HepG2 (cell line): Measurements from ENCODE around the gene TNFRSF21. TPM values are rescaled to one million over a fixed set of nuclear protein-coding genes. Genes with fewer than 3 reads are reported as not detected.

Experiments used
- ATAC-seq: fragments of 200-7000 bp; cut with Tn5 transposase; 3 replicates; pipeline ENCODE4 v1.9.1; 2020; ENCODE audit warnings: mild to moderate bottlenecking, moderate library complexity
- BruUV-seq: library from RNA; stranded (reverse); fragments of 400-500 nt; replicated peaks from 2 replicates; lab custom pipeline; 2021; lab: Mats Ljungman, UMichigan
- CTCF ChIA-PET: fragments of 300-600 bp; formaldehyde crosslinking; extraction: SDS; loops from one replicate; lab custom pipeline; 2021; ENCODE audit warnings: low total read pairs, inconsistent platforms, low intra/inter-chr PET ratio; lab: Yijun Ruan, JAX
- POLR2A ChIA-PET: fragments of 350-600 bp; sonication (Branson Sonifier 250); formaldehyde crosslinking; loops from one replicate; lab custom pipeline; 2020; ENCODE audit warnings: antibody characterized with exemption, inconsistent platforms; lab: Yijun Ruan, JAX
- DNase-seq: peaks from one replicate; pipeline ENCODE4 v3.0.0-alpha.2; 2015; ENCODE audit warnings: low spot score
- FAIRE-seq: peaks from 3 replicates; lab custom pipeline; 2011; peaks lifted over from hg19 to GRCh38; lab: Jason Lieb, UNC
- H2AFZ ChIP-seq: one replicate; pipeline ENCODE4 v1.6.1; 2011; ENCODE audit warnings: low read length, inconsistent platforms
- H3K27ac ChIP-seq: fragments of 300-600 bp; 3 replicates; pipeline ENCODE4 v1.8.0; 2011; ENCODE audit warnings: mixed run types, mild to moderate bottlenecking, mixed read lengths, low read length, inconsistent platforms; ENCODE audit not compliant: insufficient read depth; ENCODE audit errors: extremely low read length
- H3K27me3 ChIP-seq, 2 experiments: fragments of 200-600 bp in 1 of 2; 2 replicates in 1 of 2; 3 replicates in 1 of 2; pipeline versions ENCODE4 v1.6.0 to v1.8.0; 2011; ENCODE audit warnings: low read length in 2 of 2, mild to moderate bottlenecking in 2 of 2, moderate library complexity in 2 of 2, inconsistent platforms in 1 of 2; ENCODE audit not compliant: insufficient read depth in 2 of 2, control insufficient read depth in 1 of 2
- H3K36me3 ChIP-seq, 2 experiments: fragments of 200-600 bp in 1 of 2; replicated peaks in 1 of 2; 2 replicates in 1 of 2; 3 replicates in 1 of 2; pipeline versions ENCODE4 v1.5.1 to v1.8.0; 2011; ENCODE audit warnings: low read length in 2 of 2, inconsistent platforms in 1 of 2; ENCODE audit not compliant: insufficient read depth in 2 of 2, control insufficient read depth in 1 of 2
- H3K4me1 ChIP-seq: 2 replicates; pipeline ENCODE4 v1.5.1; 2012; ENCODE audit warnings: low read length, inconsistent platforms; ENCODE audit not compliant: insufficient read depth
- H3K4me2 ChIP-seq: 2 replicates; pipeline ENCODE4 v1.6.0; 2011; ENCODE audit warnings: low read depth, low read length, inconsistent platforms
- H3K4me3 ChIP-seq, 3 experiments: fragments of 200-600 bp in 1 of 3; sonication (generic), shearing (Covaris generic) in 1 of 3; replicated peaks in 1 of 3; 2 replicates each; pipeline ENCODE4 v1.5.1; 2011 to 2016; ENCODE audit warnings: low read length in 3 of 3, inconsistent platforms in 2 of 3, low read depth in 2 of 3, mild to moderate bottlenecking in 2 of 3, control low read depth in 1 of 3, mixed read lengths in 1 of 3; ENCODE audit not compliant: insufficient read depth in 1 of 3
- H3K79me2 ChIP-seq: one replicate; pipeline ENCODE4 v1.6.1; 2011; ENCODE audit warnings: low read length, inconsistent platforms; ENCODE audit not compliant: insufficient read depth
- H3K9ac ChIP-seq: 2 replicates; pipeline ENCODE4 v1.6.0; 2011; ENCODE audit warnings: mild to moderate bottlenecking, low read depth, low read length, inconsistent platforms; ENCODE audit not compliant: insufficient read depth
- H3K9me3 ChIP-seq: 2 replicates; pipeline ENCODE4 v1.5.1; 2012; ENCODE audit warnings: mild to moderate bottlenecking, low read length
- H4K20me1 ChIP-seq: 2 replicates; pipeline ENCODE4 v1.6.0; 2011; ENCODE audit warnings: inconsistent platforms, mild to moderate bottlenecking, low read length, moderate library complexity; ENCODE audit not compliant: insufficient read depth
- CSRNP1 ChIP-seq: sonication (generic); formaldehyde crosslinking; IDR thresholded peaks from 2 replicates; pipeline ENCODE4 v1.8.1; 2023; ENCODE audit warnings: mild to moderate bottlenecking, missing genetic modification reagents
- GPBP1L1 ChIP-seq: sonication (generic); formaldehyde crosslinking; IDR thresholded peaks from 2 replicates; pipeline ENCODE4 v1.5.0; 2020; ENCODE audit warnings: mild to moderate bottlenecking, missing genetic modification reagents
- HMGXB4 ChIP-seq, 2 experiments: sonication (generic) in 1 of 2; formaldehyde crosslinking in 1 of 2; IDR thresholded peaks; 2 replicates each; pipeline versions ENCODE4 v1.4.0 to v1.6.1; 2018 to 2020; ENCODE audit warnings: missing genetic modification reagents in 2 of 2, borderline replicate concordance in 1 of 2, low read depth in 1 of 2, mild to moderate bottlenecking in 1 of 2, missing biosample characterization in 1 of 2
- ISL2 ChIP-seq: sonication (generic); formaldehyde crosslinking; IDR thresholded peaks from 2 replicates; pipeline ENCODE4 v1.5.0; 2020; ENCODE audit warnings: missing genetic modification reagents
- MAF1 ChIP-seq: sonication (generic); formaldehyde crosslinking; IDR thresholded peaks from 2 replicates; pipeline ENCODE4 v1.5.0; 2020; ENCODE audit warnings: missing genetic modification reagents, borderline replicate concordance
- MIER3 ChIP-seq: IDR thresholded peaks from 2 replicates; pipeline ENCODE4 v1.6.1; 2016; ENCODE audit warnings: missing compliant biosample characterization, borderline replicate concordance
- MLLT10 ChIP-seq: sonication (generic); formaldehyde crosslinking; IDR thresholded peaks from 2 replicates; pipeline ENCODE4 v1.4.0; 2020; ENCODE audit warnings: missing genetic modification reagents
- POLR2G ChIP-seq: fragments of 200-400 bp; formaldehyde crosslinking; IDR thresholded peaks from 2 replicates; pipeline ENCODE4 v1.6.1; 2018; ENCODE audit warnings: mild to moderate bottlenecking, low read depth, low read length, moderate library complexity
- SNAPC4 ChIP-seq: sonication (generic); formaldehyde crosslinking; IDR thresholded peaks from 2 replicates; pipeline ENCODE4 v1.4.0; 2020; ENCODE audit warnings: mild to moderate bottlenecking, missing genetic modification reagents
- ZEB1 ChIP-seq: IDR thresholded peaks from 2 replicates; pipeline ENCODE4 v1.6.1; 2012; ENCODE audit warnings: mild to moderate bottlenecking, low read depth, inconsistent platforms; ENCODE audit not compliant: insufficient replicate concordance
- ZFP36L2 ChIP-seq: sonication (generic); formaldehyde crosslinking; IDR thresholded peaks from 2 replicates; pipeline ENCODE4 v1.4.0; 2020; ENCODE audit warnings: missing genetic modification reagents
- ZNF569 ChIP-seq: sonication (generic); formaldehyde crosslinking; IDR thresholded peaks from 2 replicates; pipeline ENCODE4 v1.5.0; 2020; ENCODE audit warnings: mild to moderate bottlenecking, missing genetic modification reagents, moderate library complexity, borderline replicate concordance
- ZNF672 ChIP-seq: sonication (generic); formaldehyde crosslinking; IDR thresholded peaks from 2 replicates; pipeline ENCODE4 v1.8.1; 2022; ENCODE audit warnings: missing genetic modification reagents
- WGBS: methylation state at CpG from one replicate; pipeline ENCODE4 v1.1.6; 2017; ENCODE audit warnings: low lambda C conversion rate; 5-methylcytosine and 5-hydroxymethylcytosine counted together
- in situ Hi-C: cut with HindIII; loops from 2 replicates; pipeline ENCODE4 v1.10.0; 2017; ENCODE audit warnings: low pct_unique_long_range_greater_than_20kb; ENCODE audit not compliant: extremely low pct_ligation_motif_present
- intact Hi-C: fragments of 100-400 bp; cut with micrococcal nuclease; formaldehyde crosslinking; loops from one replicate; pipeline ENCODE4 v1.10.0; 2022; ENCODE audit not compliant: unreplicated experiment
- polyA plus RNA-seq, 8 experiments: library from polyadenylated mRNA; depleted of rRNA in 3 of 8; stranded (reverse) in 7 of 8; unstranded in 1 of 8; fragments of >200 nt; fragmentation: Illumina TruSeq in 4 of 8; extraction: Trizol in 4 of 8; gene quantifications; 2 replicates each; pipeline versions ENCODE4 v1.2.1 to v1.2.3, GENCODE V29; 2011 to 2016; ENCODE audit warnings: low read depth in 4 of 8, missing spikeins in 1 of 8, mixed read lengths in 1 of 8; ENCODE audit not compliant: insufficient read depth in 1 of 8
- total RNA-seq, 5 experiments: library from RNA; depleted of rRNA; stranded (reverse); fragments of >200 nt; fragmentation: Illumina TruSeq; extraction: Trizol; gene quantifications; 2 replicates each; pipeline ENCODE4 v1.2.3, GENCODE V29; 2016; ENCODE audit warnings: low read depth in 1 of 5

The TNFRSF21 gene
- total and polyA plus RNA-seq, 2 of the 13 experiments (the other 11 are each of a cell fraction or from before 2014, with no cell fraction given) = 24.8 to 46.3 TPM

- Histone ChIP-seq H3K9me3 (no peaks in the 10 kb centered on the region), H3K36me3 (peaks cover 4 to 20% of the 10 kb centered on the region in 2 experiments; a peak in 4 of 5 replicates), H3K79me2 (peaks cover 65% of the 10 kb centered on the region), H3K9ac (peak overlapping the region; percentile 94), H3K27me3 (peaks cover 0 to 19% of the 10 kb centered on the region in 2 experiments; a peak in 2 of 5 replicates), H3K4me2 (peak overlapping the region; percentile 88), H4K20me1 (peaks cover 53% of the 10 kb centered on the region), H2AFZ (no peak overlapping the region), H3K27ac (peak overlapping the region; percentile 63), H3K4me1 (peaks cover 59% of the 10 kb centered on the region), H3K4me3 (peak overlapping the region; percentile 93 to 98 (median 95))
- no TSS peak for BruUV-seq
- FAIRE-seq (peak; percentile 8), DNase-seq (no peak), ATAC-seq (no peak)
- ChIA-PET CTCF (no interaction called here), POLR2A (interaction anchor here (1.0 to 6.5 kb wide), 4 partner anchors 211 to 235 kb away, joined by 4 to 36 read pairs (median 10); no protein-coding TSS in a partner anchor)
- 0% methylated on average over 3 of the region's 3 CpGs for WGBS
- intact Hi-C loops = loop anchor here (5.0 kb wide), 3 partner anchors 46 to 231 kb away; no protein-coding TSS in a partner anchor
- in situ Hi-C loops = loop anchor here (5.0 to 25.0 kb wide), 3 partner anchors 71 to 446 kb away; no protein-coding TSS in a partner anchor
- TF ChIP-seq ISL2 (no peak), CSRNP1 (CRISPR knock-in tag) (0 out of 2 replicates have a peak, but pooled peaks have one; percentile 50), GPBP1L1 (CRISPR knock-in tag) (no peak), ZEB1 (no peak), ZNF569 (CRISPR knock-in tag) (no peak), SNAPC4 (CRISPR knock-in tag) (no peak), POLR2G (peak; percentile 44; the same call in 1 of the 2 replicates), MIER3 (CRISPR knock-in tag) (0 out of 2 replicates have a peak, but pooled peaks have one; percentile 10), HMGXB4 (CRISPR knock-in tag; IDR thresholded peaks at IDR 0.05; ENCODE audit: borderline replicate concordance in 1 of 2, low read depth in 1 of 2) (0 out of 4 replicates have a peak, but pooled peaks of 1 of the 2 experiments have one; percentile 11), ZNF672 (CRISPR knock-in tag) (no peak), MAF1 (CRISPR knock-in tag) (no peak), ZFP36L2 (no peak), MLLT10 (CRISPR knock-in tag) (no peak)
Observed at GRCh38 chr6:47308198-47308517, 1.5 kb downstream of the TNFRSF21 start.
